ENCODE results near the gene SLC36A1. TPM values are rescaled to one million over a fixed set of nuclear protein-coding genes. Genes with fewer than 3 reads are reported as not detected.

The SLC36A1 gene
- total RNA-seq, 1 experiment from 2014 or later, result 15.0 TPM

DNA sequence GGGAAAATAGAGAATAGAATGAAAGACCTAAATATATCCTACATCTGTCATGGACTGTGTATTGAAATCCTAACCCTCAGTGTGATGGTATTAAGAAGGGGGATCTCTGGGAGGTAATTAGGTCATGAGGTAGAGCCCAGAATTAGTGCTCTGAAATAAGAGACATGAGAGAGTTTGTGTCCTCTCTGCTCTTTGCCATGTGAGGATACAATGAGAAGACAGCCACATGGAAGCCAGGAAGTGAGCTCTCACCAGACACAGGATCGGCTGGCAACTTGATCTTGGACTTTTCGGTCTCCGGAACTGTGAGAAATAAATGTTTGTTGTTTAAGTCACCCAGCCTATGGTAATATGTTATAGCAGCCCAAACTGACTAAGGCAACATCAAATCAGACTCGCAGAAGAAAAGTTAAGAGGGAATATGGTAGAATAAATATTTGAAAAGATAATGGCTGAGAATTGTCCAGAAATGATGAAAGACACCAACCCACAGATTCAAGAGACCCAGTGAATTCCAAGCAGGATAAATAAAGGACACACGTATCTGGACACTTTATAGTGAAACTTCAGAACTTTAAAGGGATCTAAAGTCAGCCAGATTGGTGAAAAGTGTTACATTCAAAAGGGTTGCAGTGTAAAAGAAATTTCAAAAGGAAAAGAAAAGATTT is 12.7 kb upstream of the SLC36A1 start:
- Histone ChIP-seq H2BK5ac (ENCODE audit: insufficient read length, low read length) (no peak overlapping the region), H2BK120ac (ENCODE audit: low read depth, low read length, poor library complexity, severe bottlenecking) (no peak overlapping the region), H3K79me1 (ENCODE audit: insufficient read depth, low read depth, low read length, poor library complexity, severe bottlenecking) (no peaks in the 10 kb centered on the region), H3K18ac (ENCODE audit: insufficient read length, low read depth, low read length) (no peak overlapping the region), H4K8ac (replicated peaks; ENCODE audit: insufficient read length, low read depth, low read length) (no peak overlapping the region), H4K20me1 (ENCODE audit: control insufficient read depth, insufficient read depth, insufficient read length) (no peaks in the 10 kb centered on the region), H3K23me2 (ENCODE audit: insufficient read length, low read depth, low read length, poor library complexity, severe bottlenecking) (no peaks in the 10 kb centered on the region), H3K9me3 (ENCODE audit: control insufficient read depth, low read depth, low read length) (no peaks in the 10 kb centered on the region), H3K4ac (ENCODE audit: low read depth, low read length) (no peak overlapping the region), H3K4me2 (ENCODE audit: insufficient read depth, insufficient read length, low read length) (no peak overlapping the region), H3K9ac (ENCODE audit: extremely low read depth, insufficient read length, low read length) (no peak overlapping the region), H2BK20ac (ENCODE audit: low read depth, low read length, poor library complexity, severe bottlenecking) (no peak overlapping the region), H3K14ac (ENCODE audit: insufficient read depth, low read length) (no peak overlapping the region), H3K79me2 (ENCODE audit: insufficient read depth, low read length) (no peaks in the 10 kb centered on the region), H3K27ac (ENCODE audit: insufficient read length, low read depth, low read length) (no peak overlapping the region), H3K56ac (ENCODE audit: insufficient read length, low read depth, low read length) (no peak overlapping the region), H3T11ph (ENCODE audit: low read length) (no peak overlapping the region), H2AFZ (ENCODE audit: low read length) (no peak overlapping the region), H3K27me3 (ENCODE audit: insufficient read depth, low read length) (no peaks in the 10 kb centered on the region), H2AK5ac (ENCODE audit: insufficient read length, low read length) (no peak overlapping the region), H2BK12ac (ENCODE audit: insufficient read length, low read depth, low read length) (no peak overlapping the region), H3K4me1 (ENCODE audit: insufficient read depth, low read length) (no peaks in the 10 kb centered on the region), H3K23ac (ENCODE audit: insufficient read length, low read depth, low read length) (no peak overlapping the region), H4K91ac (ENCODE audit: insufficient read length, low read depth, low read length) (no peak overlapping the region), H2BK15ac (ENCODE audit: low read depth, low read length) (no peak overlapping the region), H4K5ac (ENCODE audit: insufficient read length, low read depth, low read length) (no peak overlapping the region)
- DNase-seq, result no peak
- peaks cover 4% of the 10 kb centered on the region in 2 experiments; a peak in 1 of 4 replicates for H3K4me1 Mint-ChIP-seq
- TF ChIP-seq, protein P1, sequence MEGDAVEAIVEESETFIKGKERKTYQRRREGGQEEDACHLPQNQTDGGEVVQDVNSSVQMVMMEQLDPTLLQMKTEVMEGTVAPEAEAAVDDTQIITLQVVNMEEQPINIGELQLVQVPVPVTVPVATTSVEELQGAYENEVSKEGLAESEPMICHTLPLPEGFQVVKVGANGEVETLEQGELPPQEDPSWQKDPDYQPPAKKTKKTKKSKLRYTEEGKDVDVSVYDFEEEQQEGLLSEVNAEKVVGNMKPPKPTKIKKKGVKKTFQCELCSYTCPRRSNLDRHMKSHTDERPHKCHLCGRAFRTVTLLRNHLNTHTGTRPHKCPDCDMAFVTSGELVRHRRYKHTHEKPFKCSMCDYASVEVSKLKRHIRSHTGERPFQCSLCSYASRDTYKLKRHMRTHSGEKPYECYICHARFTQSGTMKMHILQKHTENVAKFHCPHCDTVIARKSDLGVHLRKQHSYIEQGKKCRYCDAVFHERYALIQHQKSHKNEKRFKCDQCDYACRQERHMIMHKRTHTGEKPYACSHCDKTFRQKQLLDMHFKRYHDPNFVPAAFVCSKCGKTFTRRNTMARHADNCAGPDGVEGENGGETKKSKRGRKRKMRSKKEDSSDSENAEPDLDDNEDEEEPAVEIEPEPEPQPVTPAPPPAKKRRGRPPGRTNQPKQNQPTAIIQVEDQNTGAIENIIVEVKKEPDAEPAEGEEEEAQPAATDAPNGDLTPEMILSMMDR (conservative IDR thresholded peaks at IDR 0.05), result no peak
- no peak overlapping the region for H3K4me3 Mint-ChIP-seq
- H3K9me3 Mint-ChIP-seq, result peaks cover 9 to 11% of the 10 kb centered on the region in 2 experiments
- H3K27ac Mint-ChIP-seq, result no peak overlapping the region
- H3K36me3 Mint-ChIP-seq (ENCODE audit: insufficient read depth in 1 of 3, low read depth in 3 of 3), result peaks cover 0 to 11% (median 3%) of the 10 kb centered on the region in 3 experiments; a peak in 3 of 7 replicates
- no peaks in the 10 kb centered on the region; the same call in 1 of the 2 replicates for H3K27me3 Mint-ChIP-seq (ENCODE audit: low read depth)
- no CpG with 5 or more reads among the region's 5 CpGs for WGBS (ENCODE audit: extremely low coverage, insufficient read length, low lambda C conversion rate)

All from H9 (cell line).